Karpas-422 (cell line): Measurements from ENCODE around the gene ARHGDIB. TPM values are rescaled to one million over a fixed set of nuclear protein-coding genes. Genes with fewer than 3 reads are reported as not detected.

Experiments
- DNase-seq: peaks from one replicate; pipeline ENCODE4 v3.0.0-alpha.2; 2015
- H2AFZ ChIP-seq: fragments of 200-600 bp; sonication (generic); 2 replicates; pipeline ENCODE4 v1.6.1; 2014; ENCODE audit warnings: antibody characterized with exemption, low read length, mixed read lengths
- H3K27ac ChIP-seq: fragments of 200-600 bp; sonication (generic); 2 replicates; pipeline ENCODE4 v1.5.1; 2014; ENCODE audit warnings: mild to moderate bottlenecking, low read length, moderate library complexity
- H3K27me3 ChIP-seq: fragments of 200-600 bp; sonication (generic); 2 replicates; pipeline ENCODE4 v1.6.1; 2014; ENCODE audit warnings: low read length, mixed read lengths
- H3K36me3 ChIP-seq: fragments of 200-600 bp; sonication (generic); 2 replicates; pipeline ENCODE4 v1.6.1; 2014; ENCODE audit warnings: low read length, mixed read lengths; ENCODE audit not compliant: insufficient read depth
- H3K4me1 ChIP-seq: fragments of 200-600 bp; sonication (generic); 2 replicates; pipeline ENCODE4 v1.6.1; 2014; ENCODE audit warnings: mild to moderate bottlenecking, low read length, mixed read lengths
- H3K4me2 ChIP-seq: fragments of 200-600 bp; sonication (generic); 2 replicates; pipeline ENCODE4 v1.6.1; 2014; ENCODE audit warnings: low read length, low read depth, mild to moderate bottlenecking; ENCODE audit not compliant: poor library complexity, severe bottlenecking
- H3K4me3 ChIP-seq: fragments of 200-600 bp; sonication (generic); 2 replicates; pipeline ENCODE4 v1.5.1; 2014; ENCODE audit warnings: mild to moderate bottlenecking, antibody characterized with exemption, low read length, mixed read lengths
- H3K79me2 ChIP-seq: fragments of 200-600 bp; sonication (generic); 2 replicates; pipeline ENCODE4 v1.6.1; 2014; ENCODE audit warnings: mild to moderate bottlenecking, low read length, mixed read lengths
- H3K9ac ChIP-seq: fragments of 200-600 bp; sonication (generic); 2 replicates; pipeline ENCODE4 v1.6.0; 2014; ENCODE audit warnings: low read length
- H3K9me2 ChIP-seq: fragments of 200-600 bp; sonication (generic), shearing (Covaris generic); replicated peaks from 2 replicates; pipeline ENCODE4 v1.6.0; 2014; ENCODE audit warnings: mild to moderate bottlenecking, low read length, moderate library complexity; ENCODE audit not compliant: insufficient read depth
- H3K9me3 ChIP-seq: fragments of 300-700, 200-600 bp; sonication (generic); 2 replicates; pipeline ENCODE4 v1.6.1; 2014; ENCODE audit warnings: low read length, mixed read lengths
- H4K20me1 ChIP-seq: fragments of 200-600 bp; sonication (generic); 2 replicates; pipeline ENCODE4 v1.6.1; 2014; ENCODE audit warnings: mild to moderate bottlenecking, antibody characterized with exemption, low read length, low read depth; ENCODE audit not compliant: insufficient read depth
- total RNA-seq: library from RNA; depleted of rRNA; stranded (reverse); fragments of >200 nt; shearing (Covaris generic); gene quantifications from 2 replicates; pipeline ENCODE4 v1.2.3, GENCODE V29; 2014; ENCODE audit warnings: low replicate concordance

The ARHGDIB gene
- total RNA-seq, 1 experiment from 2014 or later, result 503 TPM

DNA sequence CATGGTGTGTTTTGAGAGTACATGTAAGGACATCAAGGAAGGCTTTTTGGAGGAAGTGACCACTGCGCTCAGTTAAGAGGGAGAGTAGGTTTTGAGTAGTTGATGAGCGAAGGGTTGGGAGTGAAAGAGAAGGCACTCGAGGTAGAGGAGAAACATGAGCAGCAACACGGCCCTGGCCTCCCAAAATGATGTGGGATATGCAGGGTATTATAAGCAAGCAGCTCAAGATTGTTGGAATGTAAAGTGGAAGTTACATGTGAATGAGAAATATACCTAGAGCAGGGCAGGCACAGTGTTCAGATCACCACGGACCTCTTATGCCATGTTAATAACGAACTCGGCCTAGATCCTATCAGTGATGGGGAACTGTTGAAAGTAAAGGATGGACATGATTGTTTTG is 2.1 kb upstream of the ARHGDIB start:
- DNase-seq, result no peak
- Histone ChIP-seq H3K9ac (peak overlapping the region; percentile 88; the same call in 1 of the 2 replicates), H3K36me3 (no peaks in the 10 kb centered on the region; the same call in 1 of the 2 replicates), H3K4me3 (peak overlapping the region; percentile 87), H3K4me1 (peaks cover 48% of the 10 kb centered on the region), H3K27ac (peak overlapping the region; percentile 96), H4K20me1 (no peaks in the 10 kb centered on the region), H2AFZ (peak overlapping the region; percentile 93), H3K27me3 (no peaks in the 10 kb centered on the region), H3K79me2 (peaks cover 27% of the 10 kb centered on the region), H3K9me2 (no peaks in the 10 kb centered on the region), H3K4me2 (peak overlapping the region; percentile 84), H3K9me3 (no peaks in the 10 kb centered on the region)

DNA sequence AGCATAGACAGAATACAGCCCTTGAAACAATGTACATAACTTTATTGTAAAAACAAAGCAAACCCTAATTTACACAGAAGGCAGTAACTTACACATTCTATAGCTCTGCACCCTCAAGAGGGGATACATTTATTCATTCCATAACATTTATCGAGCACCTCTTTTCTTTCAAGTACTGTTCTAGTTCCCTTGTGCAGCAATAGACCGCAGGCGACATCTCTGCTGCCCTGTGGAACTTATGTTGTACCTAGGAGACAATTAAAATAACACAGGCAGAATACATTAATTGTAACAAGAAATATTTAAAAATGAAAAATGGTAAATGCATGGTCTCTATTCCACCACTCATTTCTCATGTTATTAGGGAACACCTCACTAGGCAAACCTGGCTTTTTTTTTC is 1.4 kb upstream of the ARHGDIB start:
- Histone ChIP-seq H3K4me3 (peak overlapping the region; percentile 87), H3K9me2 (no peaks in the 10 kb centered on the region), H3K9ac (peak overlapping the region; percentile 88), H4K20me1 (no peaks in the 10 kb centered on the region), H3K4me1 (peaks cover 55% of the 10 kb centered on the region), H3K79me2 (peaks cover 34% of the 10 kb centered on the region), H3K27ac (peak overlapping the region; percentile 96), H2AFZ (peak overlapping the region; percentile 93), H3K27me3 (no peaks in the 10 kb centered on the region), H3K4me2 (peak overlapping the region; percentile 84), H3K36me3 (peaks cover 4% of the 10 kb centered on the region; the same call in 1 of the 2 replicates), H3K9me3 (no peaks in the 10 kb centered on the region)
- DNase-seq, result peak; percentile 52

DNA sequence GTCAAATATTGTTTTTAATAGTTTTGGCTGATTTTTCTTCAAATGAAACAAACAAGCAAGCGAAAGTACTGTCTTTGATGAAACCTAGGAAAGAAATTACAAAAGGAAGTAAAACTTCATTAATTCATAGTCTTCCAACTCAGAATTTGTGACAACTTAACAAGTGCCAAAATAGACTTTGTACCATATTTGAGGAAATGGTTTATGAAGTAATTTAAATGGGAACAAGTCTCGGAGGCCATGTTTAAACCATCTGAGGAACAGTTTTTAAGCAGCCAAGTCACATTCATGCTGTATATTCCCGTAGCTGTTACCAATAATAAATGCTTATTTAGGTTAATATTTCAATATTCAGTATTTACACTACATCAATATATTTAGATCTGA is 745 bp upstream of the ARHGDIB start:
- Histone ChIP-seq H3K27ac (peak overlapping the region; percentile 96), H3K36me3 (peaks cover 8% of the 10 kb centered on the region), H3K79me2 (peaks cover 40% of the 10 kb centered on the region), H4K20me1 (no peaks in the 10 kb centered on the region), H3K4me2 (peak overlapping the region; percentile 84), H3K9me3 (no peaks in the 10 kb centered on the region), H3K27me3 (no peaks in the 10 kb centered on the region), H2AFZ (peak overlapping the region; percentile 93), H3K9me2 (no peaks in the 10 kb centered on the region), H3K4me3 (peak overlapping the region; percentile 87), H3K4me1 (peaks cover 59% of the 10 kb centered on the region), H3K9ac (peak overlapping the region; percentile 88)
- peak; percentile 76 for DNase-seq

DNA sequence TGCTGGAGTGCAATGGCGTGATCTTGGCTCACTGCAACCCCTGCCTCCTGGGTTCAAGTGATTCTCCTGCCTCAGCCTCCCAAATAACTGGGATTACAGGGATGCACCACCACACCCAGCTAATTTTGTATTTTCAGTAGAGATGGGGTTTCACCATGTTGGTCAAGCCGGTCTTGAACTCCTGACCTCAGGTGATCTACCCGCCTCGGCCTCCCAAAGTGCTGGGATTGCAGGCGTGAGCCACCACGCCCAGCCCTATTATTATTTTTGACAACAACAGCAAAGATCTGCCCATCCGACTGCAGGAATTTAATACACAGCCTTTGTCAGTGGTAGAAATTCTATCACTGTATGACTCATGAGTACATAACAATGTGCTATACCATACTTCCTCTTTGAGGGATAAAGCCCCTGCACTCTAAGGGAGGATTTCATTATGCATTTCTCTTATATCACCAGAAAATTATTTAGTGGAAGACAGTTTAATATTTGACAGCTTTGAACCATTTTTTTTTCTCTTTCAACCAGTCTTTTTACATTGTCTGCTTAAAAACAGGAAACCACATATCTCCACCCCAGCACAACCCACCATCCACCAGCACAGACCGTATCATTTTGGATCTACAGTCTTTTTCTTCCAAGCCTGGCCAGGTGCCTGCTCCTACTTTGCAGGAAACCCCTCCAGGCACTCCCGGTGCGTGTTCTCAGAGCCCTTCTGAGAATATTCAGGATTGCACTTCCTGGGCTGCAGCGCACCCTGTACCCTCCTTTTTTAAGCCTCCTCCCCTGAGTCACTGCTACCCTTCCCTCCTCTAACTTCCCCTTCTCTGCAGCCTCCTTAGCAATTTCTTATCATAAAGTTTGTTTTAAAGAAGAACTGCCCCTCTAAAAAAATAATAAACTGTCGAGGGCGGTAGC is 594 bp downstream of the ARHGDIB start:
- H3K79me2 ChIP-seq, result peaks cover 54% of the 10 kb centered on the region
- no peaks in the 10 kb centered on the region for H3K27me3 ChIP-seq
- H3K4me2 ChIP-seq, result peak overlapping the region; percentile 84
- no peaks in the 10 kb centered on the region for H3K9me3 ChIP-seq
- H3K36me3 ChIP-seq, result peaks cover 10% of the 10 kb centered on the region
- peak overlapping the region; percentile 93; the same call in 1 of the 2 replicates for H2AFZ ChIP-seq
- H4K20me1 ChIP-seq, result no peaks in the 10 kb centered on the region
- H3K9me2 ChIP-seq, result no peaks in the 10 kb centered on the region
- peak overlapping the region; percentile 96 for H3K27ac ChIP-seq
- DNase-seq, result peak; percentile 77
- H3K9ac ChIP-seq, result peak overlapping the region; percentile 88
- peak overlapping the region; percentile 87 for H3K4me3 ChIP-seq
- peaks cover 71% of the 10 kb centered on the region for H3K4me1 ChIP-seq

DNA sequence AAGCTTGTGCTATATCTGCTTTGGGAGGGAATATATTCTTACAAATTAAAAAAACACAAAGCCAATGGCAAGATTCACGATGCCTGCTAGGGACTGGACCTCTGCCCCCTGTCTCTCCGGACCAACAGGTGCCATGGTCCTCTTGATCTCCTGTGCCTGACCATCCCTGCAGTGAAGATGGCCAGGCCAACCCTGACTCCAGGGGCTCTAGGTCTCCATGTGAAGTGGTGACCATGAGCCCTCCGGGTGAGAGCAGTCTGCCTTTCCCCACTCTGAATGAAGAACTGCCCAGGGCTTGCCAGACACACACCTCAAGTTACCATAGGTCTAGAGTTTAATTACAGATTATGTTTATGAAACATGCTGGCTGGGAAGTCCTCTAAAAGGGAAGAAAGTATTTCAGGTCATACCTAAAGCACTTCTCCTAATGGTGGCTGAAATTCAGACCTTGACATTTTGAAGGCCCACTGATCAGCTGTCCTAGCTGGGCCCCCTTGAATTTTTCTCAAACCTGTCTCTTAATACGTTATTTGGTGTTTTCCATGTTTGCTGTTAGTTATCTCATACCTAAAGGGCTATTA is 1.4 kb downstream of the ARHGDIB start:
- H4K20me1 ChIP-seq, result no peaks in the 10 kb centered on the region
- no peaks in the 10 kb centered on the region for H3K9me3 ChIP-seq
- H3K27ac ChIP-seq, result peak overlapping the region; percentile 96
- H3K4me3 ChIP-seq, result peak overlapping the region; percentile 87
- no peaks in the 10 kb centered on the region for H3K27me3 ChIP-seq
- no peaks in the 10 kb centered on the region for H3K9me2 ChIP-seq
- peak overlapping the region; percentile 88 for H3K9ac ChIP-seq
- H3K4me1 ChIP-seq, result peaks cover 79% of the 10 kb centered on the region
- H3K36me3 ChIP-seq, result peaks cover 13% of the 10 kb centered on the region
- peak overlapping the region; percentile 84 for H3K4me2 ChIP-seq
- no peak overlapping the region for H2AFZ ChIP-seq
- peak; percentile 56 for DNase-seq
- H3K79me2 ChIP-seq, result peaks cover 62% of the 10 kb centered on the region

DNA sequence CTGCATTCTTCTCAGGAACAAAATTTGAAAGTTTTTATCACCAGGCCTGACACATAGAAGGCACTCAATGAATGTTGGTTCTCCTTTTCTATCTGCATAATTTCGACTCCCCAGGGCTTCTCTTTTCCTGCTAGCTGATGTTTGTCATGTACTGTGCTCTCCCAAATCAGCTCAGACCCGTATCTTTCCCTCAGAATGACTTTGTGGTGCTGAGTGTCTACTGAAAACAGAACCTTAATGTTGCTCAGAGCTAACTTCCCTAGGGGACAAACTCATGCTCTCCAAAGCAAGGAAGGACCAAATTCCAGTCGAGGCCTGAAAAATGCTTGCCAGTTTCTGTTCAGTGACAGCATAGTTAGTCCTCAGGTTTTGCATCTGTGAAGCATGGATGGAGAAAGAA is 1.9 kb downstream of the ARHGDIB start:
- peak overlapping the region; percentile 84 for H3K4me2 ChIP-seq
- H3K79me2 ChIP-seq, result peaks cover 67% of the 10 kb centered on the region
- H4K20me1 ChIP-seq, result peaks cover 2% of the 10 kb centered on the region; the same call in 1 of the 2 replicates
- H3K4me1 ChIP-seq, result peaks cover 85% of the 10 kb centered on the region
- no peaks in the 10 kb centered on the region for H3K9me3 ChIP-seq
- peaks cover 15% of the 10 kb centered on the region for H3K36me3 ChIP-seq
- H2AFZ ChIP-seq, result no peak overlapping the region
- H3K9ac ChIP-seq, result peak overlapping the region; percentile 88
- peak overlapping the region; percentile 96 for H3K27ac ChIP-seq
- no peaks in the 10 kb centered on the region for H3K9me2 ChIP-seq
- H3K27me3 ChIP-seq, result no peaks in the 10 kb centered on the region
- peak overlapping the region; percentile 87 for H3K4me3 ChIP-seq
- peak; percentile 69 for DNase-seq

DNA sequence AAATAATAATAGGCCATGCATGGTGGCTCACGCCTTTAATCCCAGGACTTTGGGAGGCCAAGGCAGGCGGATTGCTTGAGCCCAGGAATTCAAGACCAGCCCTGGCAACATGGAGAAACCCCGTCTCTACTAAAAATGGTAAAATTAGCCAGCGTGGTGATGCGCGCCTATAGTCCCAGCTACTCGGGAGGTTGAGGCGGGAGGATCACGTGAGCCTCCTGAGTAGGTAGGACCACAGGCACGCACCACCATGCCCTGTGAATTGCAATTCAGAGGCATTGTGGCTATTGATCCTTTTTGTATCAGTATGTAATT is 2.3 kb downstream of the ARHGDIB start:
- peak overlapping the region; percentile 96 for H3K27ac ChIP-seq
- H3K4me3 ChIP-seq, result peak overlapping the region; percentile 87
- H3K4me1 ChIP-seq, result peaks cover 88% of the 10 kb centered on the region
- peaks cover 17% of the 10 kb centered on the region for H3K36me3 ChIP-seq
- peak overlapping the region; percentile 88 for H3K9ac ChIP-seq
- no peaks in the 10 kb centered on the region for H3K9me2 ChIP-seq
- peaks cover 71% of the 10 kb centered on the region for H3K79me2 ChIP-seq
- no peaks in the 10 kb centered on the region for H3K9me3 ChIP-seq
- H2AFZ ChIP-seq, result no peak overlapping the region
- H4K20me1 ChIP-seq, result peaks cover 6% of the 10 kb centered on the region; the same call in 1 of the 2 replicates
- DNase-seq, result no peak
- H3K27me3 ChIP-seq, result no peaks in the 10 kb centered on the region
- peak overlapping the region; percentile 84 for H3K4me2 ChIP-seq
